CD4-positive, alpha-beta T cell treated with Interleukin-6 at 100 ng/mL for 8 hours (primary cell): Measurements from ENCODE around the gene UBA5.
"Not testable (repeated sequence)": the region's sequence is repeated elsewhere in the genome, so short reads cannot be mapped to it uniquely, and the experiment has no call there.

ENCODE experiments used
- DNase-seq: peaks from one replicate; pipeline ENCODE4 v3.0.0-alpha.2; 2020; ENCODE audit warnings: mixed read lengths, low spot score

Gene UBA5

GRCh38 chr3:132660052-132660810, at the start of gene UBA5:
TSS of gene UBA5 (plus strand) at chr3:132660329. CDS start at chr3:132660538, 209 bp downstream.
- DNase-seq = peak; percentile 61

- not testable (repeated sequence) for DNase-seq
Observed at GRCh38 chr3:132615301-132615700, 44.8 kb upstream of the UBA5 start.

DNA sequence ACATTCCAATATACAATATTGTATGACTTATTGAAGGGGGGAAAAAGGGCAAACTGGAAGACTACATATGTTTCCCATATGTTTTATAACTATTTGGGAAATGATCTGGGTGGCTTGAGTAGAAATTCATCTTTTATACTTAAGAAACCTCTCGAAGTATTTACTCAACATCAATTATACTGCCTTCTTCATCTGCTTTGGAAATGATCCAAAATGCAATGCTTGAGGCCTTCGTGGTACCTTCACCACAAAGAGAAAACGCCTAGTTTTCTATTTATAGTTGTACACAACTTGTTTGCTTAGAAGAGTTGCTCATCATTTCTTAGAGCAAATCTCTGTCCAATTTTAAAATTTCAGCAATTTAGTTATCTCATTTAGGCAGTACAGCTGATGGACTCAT, 44.2 kb upstream of the UBA5 start:
- DNase-seq = no peak

DNA sequence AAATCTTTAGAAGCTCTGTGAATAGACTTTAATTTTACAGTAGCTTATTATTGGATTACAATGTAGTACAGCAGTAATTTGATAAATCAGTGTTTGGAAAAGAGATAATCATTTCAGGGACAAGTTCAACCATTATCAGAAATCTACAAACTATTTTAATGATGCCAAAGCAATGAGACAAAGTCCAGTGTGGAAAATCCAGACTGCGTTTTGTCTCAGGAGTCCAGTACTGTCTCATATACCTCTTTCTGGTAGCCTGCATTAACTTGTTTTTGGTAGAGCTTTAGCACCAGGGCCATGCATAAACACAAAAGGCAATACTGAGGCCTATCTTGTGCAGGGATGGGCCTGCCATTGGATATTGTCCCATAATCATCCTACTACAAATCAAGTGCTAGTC, 43.3 kb upstream of the UBA5 start:
- DNase-seq = no peak

GRCh38 chr3:132622148-132622547, 38.0 kb upstream of the UBA5 start:
- no peak for DNase-seq

- DNase-seq = no peak
Observed at GRCh38 chr3:132622761-132623160, 37.4 kb upstream of the UBA5 start.

DNA sequence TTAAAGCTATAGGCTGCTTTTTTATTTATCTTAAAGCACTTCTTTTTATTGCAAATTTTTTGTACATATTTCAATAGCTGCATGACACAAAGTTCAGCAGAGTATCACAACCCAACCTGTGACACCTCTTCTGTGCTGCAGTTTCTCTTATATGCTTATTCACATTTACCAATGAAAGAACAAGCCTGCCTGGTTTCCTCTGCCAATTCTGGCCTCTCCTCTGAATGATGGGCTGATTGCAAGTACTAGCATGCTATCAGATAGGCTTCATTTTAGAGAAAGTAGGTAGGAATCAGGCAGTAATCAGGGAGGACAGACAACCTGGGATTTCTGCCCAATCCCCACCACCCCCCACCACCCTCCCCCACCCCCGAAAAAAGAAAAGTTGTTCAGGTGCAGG, 36.5 kb upstream of the UBA5 start:
- DNase-seq = no peak

GRCh38 chr3:132624790-132625189, 35.3 kb upstream of the UBA5 start:
- no peak for DNase-seq

DNA sequence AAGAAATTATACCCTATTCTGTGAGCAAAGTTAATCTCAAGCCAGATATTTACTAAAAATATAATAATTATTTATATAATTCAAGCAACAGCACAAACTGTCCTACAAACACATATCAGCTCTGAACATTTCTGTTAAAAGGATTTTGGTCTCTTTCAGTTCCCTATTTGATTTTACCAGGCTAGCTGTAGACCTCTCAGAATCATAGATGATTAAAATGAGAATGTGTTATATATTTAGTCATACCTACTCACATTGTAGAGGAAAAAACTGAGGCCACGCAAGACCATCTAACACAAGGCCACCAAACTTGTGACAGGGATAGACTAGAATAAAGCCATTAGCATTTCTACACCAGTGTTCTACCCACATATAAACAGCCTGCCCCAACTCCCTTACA, 34.5 kb upstream of the UBA5 start:
- no peak for DNase-seq

DNA sequence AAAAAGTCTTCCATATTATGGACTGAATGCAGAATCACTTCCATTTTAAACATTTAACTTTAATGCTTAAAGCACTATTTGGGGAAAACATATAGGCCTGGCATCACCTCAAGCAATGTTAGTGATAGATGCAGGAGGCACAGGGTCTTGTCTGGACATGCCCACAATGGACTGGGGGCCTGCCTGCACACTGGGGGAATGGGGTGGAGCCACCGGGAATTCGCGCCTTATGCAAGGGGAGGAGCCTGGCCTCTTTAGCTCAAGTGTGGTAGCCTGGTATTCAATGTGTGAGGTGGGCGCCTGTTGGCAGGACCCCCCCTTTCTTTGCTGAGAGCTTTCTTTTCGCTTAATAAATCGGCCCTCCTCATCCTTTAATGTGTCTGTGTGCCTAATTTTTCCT, 33.2 kb upstream of the UBA5 start:
- no peak for DNase-seq

DNA sequence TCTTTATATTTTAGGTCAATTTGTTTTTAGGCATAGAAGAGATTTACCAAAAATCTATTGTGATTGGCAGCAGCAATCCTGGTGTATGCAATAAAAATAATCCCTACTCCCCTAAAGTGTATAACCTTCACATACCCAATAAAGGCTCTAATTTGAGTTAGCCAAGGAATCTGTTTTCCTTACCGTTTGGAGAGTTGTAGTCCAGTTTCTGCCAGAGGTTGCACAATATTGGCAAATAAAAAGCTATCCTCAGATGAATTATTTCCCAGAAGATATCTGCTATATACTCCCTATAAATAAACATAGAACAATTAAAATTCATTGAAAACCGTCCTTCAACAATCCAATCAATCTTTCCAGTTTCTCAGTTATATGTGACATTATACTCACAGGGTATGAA, 32.0 kb upstream of the UBA5 start:
- no peak for DNase-seq

DNA sequence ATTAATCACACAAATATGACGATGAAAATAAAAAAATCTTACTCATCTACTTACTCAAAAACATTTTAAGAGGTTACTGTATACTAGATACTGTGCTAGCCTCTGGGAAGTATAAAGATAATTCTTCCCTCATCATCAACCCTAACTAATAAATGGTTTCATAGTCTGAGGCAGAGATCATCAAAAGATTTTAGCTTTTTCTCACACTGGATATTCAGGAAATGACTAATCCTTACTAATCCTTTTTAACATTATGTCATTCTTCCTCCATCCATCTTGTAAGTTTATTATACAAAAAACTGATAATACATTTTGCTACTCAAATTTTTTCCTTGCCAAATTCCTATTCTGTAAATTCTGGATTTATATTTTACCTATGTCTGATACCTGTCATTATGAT, 30.2 kb upstream of the UBA5 start:
- no peak for DNase-seq

GRCh38 chr3:132630612-132631011, 29.5 kb upstream of the UBA5 start:
- no peak for DNase-seq

DNA sequence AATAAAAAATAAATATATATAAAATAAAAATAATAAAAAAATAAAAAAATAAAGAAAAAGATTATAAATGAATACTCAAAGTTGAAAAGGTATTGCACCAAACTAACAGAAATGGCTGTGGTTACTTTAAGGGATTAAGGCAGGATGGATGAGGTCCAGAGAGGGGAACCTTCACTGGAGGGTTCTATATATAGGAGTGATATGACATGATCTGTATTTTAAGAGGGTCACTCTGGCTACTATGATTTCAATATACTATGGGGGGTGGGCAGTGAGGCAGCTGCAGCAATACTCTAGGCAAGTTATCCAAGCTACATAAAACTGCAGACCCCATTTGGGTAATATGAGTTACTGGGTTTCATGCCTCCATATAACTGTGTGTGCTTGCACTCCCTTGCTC, 25.1 kb upstream of the UBA5 start:
- no peak for DNase-seq

- no peak for DNase-seq
Observed at GRCh38 chr3:132637590-132637989, 22.5 kb upstream of the UBA5 start.

GRCh38 chr3:132638706-132639105, 21.4 kb upstream of the UBA5 start:
- no peak for DNase-seq

- not testable (repeated sequence) for DNase-seq
Observed at GRCh38 chr3:132641427-132641826, 18.7 kb upstream of the UBA5 start.

- DNase-seq = peak; percentile 8
Observed at GRCh38 chr3:132641837-132642538, 18.1 kb upstream of the UBA5 start.

- no peak for DNase-seq
Observed at GRCh38 chr3:132642539-132642847, 17.6 kb upstream of the UBA5 start.

GRCh38 chr3:132643366-132643765, 16.8 kb upstream of the UBA5 start:
- DNase-seq = no peak

- no peak for DNase-seq
Observed at GRCh38 chr3:132645058-132645457, 15.1 kb upstream of the UBA5 start.

DNA sequence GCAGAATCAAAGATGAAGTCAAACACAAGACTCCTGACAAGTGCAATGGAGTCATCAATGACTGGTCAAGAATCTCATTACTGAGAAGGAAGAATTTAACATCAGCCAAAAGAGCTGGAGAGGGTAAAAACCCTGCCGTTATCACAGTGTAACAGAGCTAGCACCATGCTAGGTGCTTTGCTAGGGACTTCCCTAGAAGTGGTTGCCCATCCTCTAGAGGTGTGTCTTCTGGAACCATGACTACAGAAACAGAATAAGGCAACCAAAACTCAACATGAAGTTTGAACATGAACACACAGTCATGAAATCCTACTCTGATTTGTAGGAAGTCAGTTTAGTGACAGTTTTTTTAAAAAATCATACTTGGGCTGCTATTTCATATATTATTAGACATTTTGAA, 10.0 kb upstream of the UBA5 start:
- no peak for DNase-seq

DNA sequence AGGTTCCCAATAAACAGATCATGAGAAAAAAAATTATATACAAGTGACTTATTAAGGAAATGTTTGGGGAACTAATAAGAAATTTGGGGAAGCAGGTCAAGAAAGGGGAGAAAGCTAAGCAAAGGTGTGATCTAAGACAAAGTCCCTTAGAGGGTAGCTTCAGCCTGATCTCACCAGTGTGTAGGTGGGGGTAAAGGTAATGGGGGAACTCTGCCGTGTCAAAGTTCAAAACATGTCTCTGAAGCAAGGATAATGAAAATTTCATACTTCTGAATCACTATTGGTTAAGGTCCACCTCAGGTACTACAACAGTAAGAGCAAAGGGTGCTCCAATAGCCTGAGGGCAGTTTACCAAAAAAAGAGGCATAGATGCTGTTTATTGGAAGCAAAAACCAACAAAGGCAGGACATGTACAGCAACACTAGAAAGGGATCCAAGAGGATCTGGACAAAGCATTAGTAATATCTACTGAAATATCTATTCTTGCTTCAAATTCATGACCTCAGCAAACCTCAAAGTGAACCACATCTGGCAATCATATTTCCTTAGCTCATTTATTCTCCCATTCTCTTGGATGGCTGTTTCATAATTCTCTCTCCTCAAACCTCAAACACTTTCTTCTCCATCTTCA, 7.4 kb upstream of the UBA5 start:
- no peak for DNase-seq
